HepG2 (cell line): ENCODE results near the gene LDLRAD4. TPM values are rescaled to one million over a fixed set of nuclear protein-coding genes. Genes with fewer than 3 reads are reported as not detected.

Source experiments
- ATAC-seq: fragments of 200-7000 bp; cut with Tn5 transposase; 3 replicates; pipeline ENCODE4 v1.9.1; 2020; ENCODE audit warnings: mild to moderate bottlenecking, moderate library complexity
- BruUV-seq: library from RNA; stranded (reverse); fragments of 400-500 nt; replicated peaks from 2 replicates; lab custom pipeline; 2021; lab: Mats Ljungman, UMichigan
- CTCF ChIA-PET: fragments of 300-600 bp; formaldehyde crosslinking; extraction: SDS; loops from one replicate; lab custom pipeline; 2021; ENCODE audit warnings: low total read pairs, inconsistent platforms, low intra/inter-chr PET ratio; lab: Yijun Ruan, JAX
- POLR2A ChIA-PET: fragments of 350-600 bp; sonication (Branson Sonifier 250); formaldehyde crosslinking; loops from one replicate; lab custom pipeline; 2020; ENCODE audit warnings: antibody characterized with exemption, inconsistent platforms; lab: Yijun Ruan, JAX
- DNase-seq: peaks from one replicate; pipeline ENCODE4 v3.0.0-alpha.2; 2015; ENCODE audit warnings: low spot score
- FAIRE-seq: peaks from 3 replicates; lab custom pipeline; 2011; peaks lifted over from hg19 to GRCh38; lab: Jason Lieb, UNC
- H2AFZ ChIP-seq: one replicate; pipeline ENCODE4 v1.6.1; 2011; ENCODE audit warnings: low read length, inconsistent platforms
- H3K27ac ChIP-seq: fragments of 300-600 bp; 3 replicates; pipeline ENCODE4 v1.8.0; 2011; ENCODE audit warnings: mixed run types, mild to moderate bottlenecking, mixed read lengths, low read length, inconsistent platforms; ENCODE audit not compliant: insufficient read depth; ENCODE audit errors: extremely low read length
- H3K27me3 ChIP-seq, 2 experiments: fragments of 200-600 bp in 1 of 2; 2 replicates in 1 of 2; 3 replicates in 1 of 2; pipeline versions ENCODE4 v1.6.0 to v1.8.0; 2011; ENCODE audit warnings: low read length in 2 of 2, mild to moderate bottlenecking in 2 of 2, moderate library complexity in 2 of 2, inconsistent platforms in 1 of 2; ENCODE audit not compliant: insufficient read depth in 2 of 2, control insufficient read depth in 1 of 2
- H3K36me3 ChIP-seq, 2 experiments: fragments of 200-600 bp in 1 of 2; replicated peaks in 1 of 2; 2 replicates in 1 of 2; 3 replicates in 1 of 2; pipeline versions ENCODE4 v1.5.1 to v1.8.0; 2011; ENCODE audit warnings: low read length in 2 of 2, inconsistent platforms in 1 of 2; ENCODE audit not compliant: insufficient read depth in 2 of 2, control insufficient read depth in 1 of 2
- H3K4me1 ChIP-seq: 2 replicates; pipeline ENCODE4 v1.5.1; 2012; ENCODE audit warnings: low read length, inconsistent platforms; ENCODE audit not compliant: insufficient read depth
- H3K4me2 ChIP-seq: 2 replicates; pipeline ENCODE4 v1.6.0; 2011; ENCODE audit warnings: low read depth, low read length, inconsistent platforms
- H3K4me3 ChIP-seq, 3 experiments: fragments of 200-600 bp in 1 of 3; sonication (generic), shearing (Covaris generic) in 1 of 3; replicated peaks in 1 of 3; 2 replicates each; pipeline ENCODE4 v1.5.1; 2011 to 2016; ENCODE audit warnings: low read length in 3 of 3, inconsistent platforms in 2 of 3, low read depth in 2 of 3, mild to moderate bottlenecking in 2 of 3, control low read depth in 1 of 3, mixed read lengths in 1 of 3; ENCODE audit not compliant: insufficient read depth in 1 of 3
- H3K79me2 ChIP-seq: one replicate; pipeline ENCODE4 v1.6.1; 2011; ENCODE audit warnings: low read length, inconsistent platforms; ENCODE audit not compliant: insufficient read depth
- H3K9ac ChIP-seq: 2 replicates; pipeline ENCODE4 v1.6.0; 2011; ENCODE audit warnings: mild to moderate bottlenecking, low read depth, low read length, inconsistent platforms; ENCODE audit not compliant: insufficient read depth
- H3K9me3 ChIP-seq: 2 replicates; pipeline ENCODE4 v1.5.1; 2012; ENCODE audit warnings: mild to moderate bottlenecking, low read length
- H4K20me1 ChIP-seq: 2 replicates; pipeline ENCODE4 v1.6.0; 2011; ENCODE audit warnings: inconsistent platforms, mild to moderate bottlenecking, low read length, moderate library complexity; ENCODE audit not compliant: insufficient read depth
- HOXA9 ChIP-seq: sonication (generic); formaldehyde crosslinking; IDR thresholded peaks from 2 replicates; pipeline ENCODE4 v1.8.1; 2022; ENCODE audit warnings: missing genetic modification reagents, mild to moderate bottlenecking, moderate library complexity, borderline replicate concordance
- MEIS2 ChIP-seq: sonication (generic); formaldehyde crosslinking; IDR thresholded peaks from 2 replicates; pipeline ENCODE4 v1.9.0; 2021; ENCODE audit warnings: mild to moderate bottlenecking, missing genetic modification reagents
- MYC ChIP-seq: sonication (generic); formaldehyde crosslinking; IDR thresholded peaks from 2 replicates; pipeline ENCODE4 v1.9.0; 2021; ENCODE audit warnings: missing genetic modification reagents, borderline replicate concordance
- RBM39 ChIP-seq: fragments of 200-400 bp; formaldehyde crosslinking; IDR thresholded peaks from one replicate; pipeline ENCODE4 v1.6.1; 2018; ENCODE audit warnings: antibody characterized with exemption, mild to moderate bottlenecking, low read depth, low read length; ENCODE audit not compliant: poor library complexity, severe bottlenecking
- ZBTB33 ChIP-seq: sonication (generic); formaldehyde crosslinking; IDR thresholded peaks from 2 replicates; pipeline ENCODE4 v1.4.0; 2020; ENCODE audit warnings: missing genetic modification reagents
- ZFP36L2 ChIP-seq: sonication (generic); formaldehyde crosslinking; IDR thresholded peaks from 2 replicates; pipeline ENCODE4 v1.4.0; 2020; ENCODE audit warnings: missing genetic modification reagents
- ZNF431 ChIP-seq: sonication (generic); formaldehyde crosslinking; IDR thresholded peaks from 2 replicates; pipeline ENCODE4 v1.9.0; 2022; ENCODE audit warnings: missing genetic modification reagents, low read depth, mild to moderate bottlenecking, borderline replicate concordance
- WGBS: methylation state at CpG from one replicate; pipeline ENCODE4 v1.1.6; 2017; ENCODE audit warnings: low lambda C conversion rate; 5-methylcytosine and 5-hydroxymethylcytosine counted together
- in situ Hi-C: cut with HindIII; loops from 2 replicates; pipeline ENCODE4 v1.10.0; 2017; ENCODE audit warnings: low pct_unique_long_range_greater_than_20kb; ENCODE audit not compliant: extremely low pct_ligation_motif_present
- intact Hi-C: fragments of 100-400 bp; cut with micrococcal nuclease; formaldehyde crosslinking; loops from one replicate; pipeline ENCODE4 v1.10.0; 2022; ENCODE audit not compliant: unreplicated experiment
- polyA plus RNA-seq, 8 experiments: library from polyadenylated mRNA; depleted of rRNA in 3 of 8; stranded (reverse) in 7 of 8; unstranded in 1 of 8; fragments of >200 nt; fragmentation: Illumina TruSeq in 4 of 8; extraction: Trizol in 4 of 8; gene quantifications; 2 replicates each; pipeline versions ENCODE4 v1.2.1 to v1.2.3, GENCODE V29; 2011 to 2016; ENCODE audit warnings: low read depth in 4 of 8, missing spikeins in 1 of 8, mixed read lengths in 1 of 8; ENCODE audit not compliant: insufficient read depth in 1 of 8
- total RNA-seq, 5 experiments: library from RNA; depleted of rRNA; stranded (reverse); fragments of >200 nt; fragmentation: Illumina TruSeq; extraction: Trizol; gene quantifications; 2 replicates each; pipeline ENCODE4 v1.2.3, GENCODE V29; 2016; ENCODE audit warnings: low read depth in 1 of 5

The LDLRAD4 gene
- total and polyA plus RNA-seq, 2 of the 13 experiments (the other 11 are each of a cell fraction or from before 2014, with no cell fraction given), result 13.6 to 20.9 TPM

- Histone ChIP-seq H3K27me3 (no peaks in the 10 kb centered on the region), H3K36me3 (no peaks in the 10 kb centered on the region), H3K4me1 (peaks cover 31% of the 10 kb centered on the region), H3K27ac (no peak overlapping the region), H3K9ac (no peak overlapping the region), H3K4me2 (no peak overlapping the region), H3K9me3 (no peaks in the 10 kb centered on the region), H3K79me2 (no peaks in the 10 kb centered on the region), H4K20me1 (no peaks in the 10 kb centered on the region), H3K4me3 (no peak overlapping the region), H2AFZ (no peak overlapping the region)
- in situ Hi-C loops (no loop called here), intact Hi-C loops (loop anchor here (10.0 kb wide), 1 partner anchor 214 kb away; no protein-coding TSS in a partner anchor)
- ATAC-seq (no peak), DNase-seq (no peak), FAIRE-seq (no peak)
- ChIA-PET POLR2A (no interaction called here), CTCF (no interaction called here)
- TF ChIP-seq HOXA9 (CRISPR knock-in tag) (no peak), MYC (CRISPR knock-in tag) (no peak), ZFP36L2 (CRISPR knock-in tag) (no peak), ZNF431 (CRISPR knock-in tag) (no peak), ZBTB33 (CRISPR knock-in tag) (no peak), RBM39 (no peak), MEIS2 (CRISPR knock-in tag) (no peak)
- 96% methylated on average over 7 of the region's 7 CpGs for WGBS
- no TSS peak for BruUV-seq
These were observed 330.7 kb downstream of the LDLRAD4 start for GRCh38 chr18:13548966-13549879.
